K562 (cell line): Measurements from ENCODE around the gene GFAP. TPM values are rescaled to one million over a fixed set of nuclear protein-coding genes. Genes with fewer than 3 reads are reported as not detected.

Experiments used
- ATAC-seq: fragments of 200-7000 bp; cut with Tn5 transposase; 3 replicates; pipeline ENCODE4 v1.9.1; 2020; ENCODE audit warnings: moderate library complexity
- BruUV-seq: library from RNA; stranded (reverse); fragments of 400-500 nt; replicated peaks from 2 replicates; lab custom pipeline; 2021; lab: Mats Ljungman, UMichigan
- CTCF ChIA-PET: fragments of 300-600 bp; formaldehyde crosslinking; extraction: SDS; loops from one replicate; lab custom pipeline; 2021; ENCODE audit warnings: low intra/inter-chr PET ratio; lab: Yijun Ruan, JAX
- POLR2A ChIA-PET: fragments of 300-600, 350-650 bp; sonication (Branson Sonifier 250); formaldehyde crosslinking; extraction: SDS; loops from one replicate; lab custom pipeline; 2021; ENCODE audit warnings: antibody characterized with exemption, inconsistent platforms; lab: Yijun Ruan, JAX
- DNase-seq, 4 experiments: peaks; one replicate each; pipeline versions ENCODE4 v3.0.0 to v3.0.0-alpha.2; 2011 to 2018; ENCODE audit warnings: low spot score in 3 of 4, mixed read lengths in 3 of 4; ENCODE audit errors: extremely low read depth in 1 of 4
- FAIRE-seq: peaks from 2 replicates; lab custom pipeline; 2011; peaks lifted over from hg19 to GRCh38; lab: Jason Lieb, UNC
- H2AFZ ChIP-seq: 2 replicates; pipeline ENCODE4 v1.6.0; 2011; ENCODE audit warnings: low read depth, low read length, control low read depth, inconsistent platforms
- H3K27ac ChIP-seq: fragments of 200-600 bp; 3 replicates; pipeline ENCODE4 v1.8.0; 2011; ENCODE audit warnings: low read depth, mild to moderate bottlenecking, control low read depth, inconsistent platforms, low read length, moderate library complexity, mixed read lengths; ENCODE audit errors: extremely low read depth
- H3K27me3 ChIP-seq, 2 experiments: fragments of 300-600 bp in 1 of 2; 2 replicates in 1 of 2; 3 replicates in 1 of 2; pipeline versions ENCODE4 v1.6.0 to v1.8.0; 2011; ENCODE audit warnings: inconsistent platforms in 2 of 2, low read length in 2 of 2, mild to moderate bottlenecking in 1 of 2, mixed read lengths in 1 of 2, moderate library complexity in 1 of 2; ENCODE audit not compliant: control insufficient read depth in 2 of 2, insufficient read depth in 2 of 2
- H3K36me3 ChIP-seq: fragments of 300-600 bp; 3 replicates; pipeline ENCODE4 v1.8.0; 2011; ENCODE audit warnings: mild to moderate bottlenecking, low read length, inconsistent platforms; ENCODE audit not compliant: control insufficient read depth, insufficient read depth
- H3K4me1 ChIP-seq, 2 experiments: fragments of 200-600 bp in 1 of 2; replicated peaks in 1 of 2; 2 replicates in 1 of 2; 3 replicates in 1 of 2; pipeline versions ENCODE4 v1.5.1 to v1.8.0; 2011; ENCODE audit warnings: inconsistent platforms in 2 of 2, low read length in 2 of 2, mild to moderate bottlenecking in 1 of 2, mixed read lengths in 1 of 2, moderate library complexity in 1 of 2; ENCODE audit not compliant: control insufficient read depth in 2 of 2, insufficient read depth in 2 of 2
- H3K4me2 ChIP-seq: 2 replicates; pipeline ENCODE4 v1.6.1; 2011; ENCODE audit warnings: low read length, control low read depth, inconsistent platforms, mixed read lengths; ENCODE audit not compliant: insufficient read depth
- H3K4me3 ChIP-seq: fragments of 200-600 bp; sonication (generic), shearing (Covaris generic); 2 replicates; pipeline ENCODE4 v1.5.1; 2016; ENCODE audit warnings: control low read depth, inconsistent platforms
- H3K79me2 ChIP-seq: fragments of 200-600 bp; 3 replicates; pipeline ENCODE4 v1.8.0; 2011; ENCODE audit warnings: low read length, inconsistent platforms; ENCODE audit not compliant: control insufficient read depth, insufficient read depth
- H3K9ac ChIP-seq, 2 experiments: 2 replicates each; pipeline versions ENCODE4 v1.6.0 to v1.6.1; 2011; ENCODE audit warnings: low read depth in 2 of 2, low read length in 2 of 2, control low read depth in 1 of 2, inconsistent platforms in 1 of 2, mild to moderate bottlenecking in 1 of 2, mixed read lengths in 1 of 2; ENCODE audit not compliant: insufficient read depth in 1 of 2
- H3K9me1 ChIP-seq: one replicate; pipeline ENCODE4 v1.6.0; 2011; ENCODE audit warnings: inconsistent platforms, mild to moderate bottlenecking, low read length, moderate library complexity; ENCODE audit not compliant: control insufficient read depth, insufficient read depth
- H3K9me3 ChIP-seq: replicated peaks from 2 replicates; pipeline ENCODE4 v1.5.1; 2011; ENCODE audit warnings: low read depth, low read length, inconsistent platforms; ENCODE audit not compliant: control insufficient read depth, insufficient read depth
- H4K20me1 ChIP-seq: replicated peaks from 2 replicates; pipeline ENCODE4 v1.6.1; 2011; ENCODE audit warnings: low read length, inconsistent platforms, mixed read lengths; ENCODE audit not compliant: control insufficient read depth, insufficient read depth
- ARID1B ChIP-seq: fragments of 450-650 bp; IDR thresholded peaks from 2 replicates; pipeline ENCODE4 v1.6.1; 2016; ENCODE audit warnings: antibody characterized with exemption, mild to moderate bottlenecking, inconsistent platforms
- ESRRA ChIP-seq: fragments of 450-650 bp; IDR thresholded peaks from 2 replicates; pipeline ENCODE4 v1.6.1; 2014; ENCODE audit warnings: low read depth, mild to moderate bottlenecking, moderate library complexity, borderline replicate concordance
- FOXJ3 ChIP-seq: sonication (generic); formaldehyde crosslinking; IDR thresholded peaks from 2 replicates; pipeline ENCODE4 v1.4.0; 2020; ENCODE audit warnings: mild to moderate bottlenecking, missing genetic modification reagents
- HMG20B ChIP-seq: fragments of 250-450 bp; sonication (Bioruptor Pico); IDR thresholded peaks from 2 replicates; pipeline ENCODE4 v1.5.0; 2021; ENCODE audit warnings: mild to moderate bottlenecking
- MAZ ChIP-seq, 2 experiments: fragments of 450-650 bp in 1 of 2; sonication (generic) in 1 of 2; formaldehyde crosslinking; IDR thresholded peaks in 1 of 2; conservative IDR thresholded peaks in 1 of 2; 2 replicates each; pipeline versions ENCODE4 v1.4.0 to v1.5.0; 2020; ENCODE audit warnings: mild to moderate bottlenecking in 1 of 2, missing genetic modification reagents in 1 of 2
- NCOR1 ChIP-seq: fragments of 450-650 bp; IDR thresholded peaks from 2 replicates; pipeline ENCODE4 v1.6.1; 2016; ENCODE audit warnings: mild to moderate bottlenecking, moderate library complexity
- NFIC ChIP-seq: fragments of 450-650 bp; IDR thresholded peaks from 2 replicates; pipeline ENCODE4 v1.6.1; 2017; ENCODE audit warnings: mild to moderate bottlenecking, inconsistent platforms
- PKNOX1 ChIP-seq: fragments of 450-650 bp; IDR thresholded peaks from 2 replicates; pipeline ENCODE4 v1.6.1; 2016
- SMC3 ChIP-seq: conservative IDR thresholded peaks from 2 replicates; pipeline ENCODE4 v1.6.1; 2011; ENCODE audit warnings: low read depth, low read length, improper control_type of control experiment; ENCODE audit not compliant: insufficient read depth
- THRA ChIP-seq: fragments of 450-650 bp; IDR thresholded peaks from 2 replicates; pipeline ENCODE4 v1.6.1; 2017; ENCODE audit warnings: mild to moderate bottlenecking, moderate library complexity
- TOE1 ChIP-seq, 2 experiments: fragments of 450-650 bp in 1 of 2; sonication (generic) in 1 of 2; formaldehyde crosslinking in 1 of 2; IDR thresholded peaks; 2 replicates each; pipeline versions ENCODE4 v1.7.1 to v1.8.0; 2016 to 2022; ENCODE audit warnings: borderline replicate concordance in 2 of 2, mild to moderate bottlenecking in 2 of 2, antibody characterized with exemption in 1 of 2, inconsistent platforms in 1 of 2, low read depth in 1 of 2, missing genetic modification reagents in 1 of 2, moderate library complexity in 1 of 2
- TRIM25 ChIP-seq: fragments of 450-650 bp; IDR thresholded peaks from 2 replicates; pipeline ENCODE4 v1.7.0; 2016; ENCODE audit warnings: borderline replicate concordance
- ZFP1 ChIP-seq: fragments of 450-650 bp; formaldehyde crosslinking; IDR thresholded peaks from 2 replicates; pipeline ENCODE4 v1.4.0; 2020; ENCODE audit warnings: mild to moderate bottlenecking, mixed read lengths
- ZNF12 ChIP-seq: sonication (generic); formaldehyde crosslinking; IDR thresholded peaks from 2 replicates; pipeline ENCODE4 v1.4.0; 2020; ENCODE audit warnings: mild to moderate bottlenecking, missing genetic modification reagents
- ZNF57 ChIP-seq: fragments of 450-650 bp; formaldehyde crosslinking; IDR thresholded peaks from 2 replicates; pipeline ENCODE4 v1.4.0; 2020; ENCODE audit warnings: mild to moderate bottlenecking, moderate library complexity
- WGBS: fragments of 100-300 bp; shearing (Covaris generic); methylation state at CpG from one replicate; pipeline ENCODE4 v1.1.6; 2016; ENCODE audit warnings: low coverage, mixed read lengths; ENCODE audit not compliant: insufficient coverage; ENCODE audit errors: missing lambda C conversion rate; 5-methylcytosine and 5-hydroxymethylcytosine counted together
- in situ Hi-C: fragments of 300-500 bp; cut with MboI; formaldehyde crosslinking; loops from 4 replicates; pipeline ENCODE4 v1.15.0; 2018; ENCODE audit warnings: inconsistent platforms, mixed read lengths
- intact Hi-C: fragments of 100-400 bp; cut with micrococcal nuclease; formaldehyde crosslinking; loops from 2 replicates; pipeline ENCODE4 v1.14.2; 2022
- polyA plus RNA-seq, 8 experiments: library from polyadenylated mRNA; depleted of rRNA in 4 of 8; stranded (reverse) in 5 of 8; unstranded in 3 of 8; fragments of >200 nt; fragmentation: Nextera tagmentation in 2 of 8; fragmentation: Illumina TruSeq in 1 of 8; extraction: Ambion mirVana in 2 of 8; extraction: Trizol in 1 of 8; gene quantifications; 2 replicates each; pipeline versions ENCODE4 v1.2.1 to v1.2.3, GENCODE V29; 2011 to 2014; ENCODE audit warnings: inconsistent platforms in 1 of 8, missing spikeins in 1 of 8
- total RNA-seq, 7 experiments: library from RNA; depleted of rRNA in 6 of 7; stranded (reverse); fragments of >200 nt in 6 of 7; fragmentation: Illumina TruSeq in 2 of 7; extraction: Trizol in 2 of 7; gene quantifications; 2 replicates each; pipeline versions ENCODE4 v1.2.1 to v1.2.3, GENCODE V29; 2011 to 2021; ENCODE audit warnings: low replicate concordance in 1 of 7

Gene GFAP
- total and polyA plus RNA-seq, 9 of the 15 experiments (the other 6 are each of a cell fraction or from before 2014, with no cell fraction given) = 0.07 to 1.4 (median 0.60) TPM; not detected in 1

GRCh38 chr17:44919885-44920564 is 4.7 kb upstream of the GFAP start:
- intact Hi-C loops = loop anchor here (1.0 to 2.0 kb wide), 3 partner anchors 99 to 213 kb away; partner anchors contain the start of gene PLCD3
- in situ Hi-C loops = loop anchor here (5.0 kb wide), 2 partner anchors 97 to 187 kb away; no protein-coding TSS in a partner anchor
- H3K9ac ChIP-seq = no peak overlapping the region
- TF ChIP-seq MAZ (CRISPR knock-in tag; conservative IDR thresholded peaks at IDR 0.05 in 1 of 2, IDR thresholded peaks at IDR 0.05 in 1 of 2) (peak in 1 of 2 experiments; percentile 67; a peak in 2 of 4 replicates), FOXJ3 (no peak), THRA (no peak), NFIC (no peak), PKNOX1 (no peak), HMG20B (no peak), ESRRA (0 out of 2 replicates have a peak, but pooled peaks have one; percentile 12), TRIM25 (no peak), ZNF57 (CRISPR knock-in tag) (no peak), ZNF12 (CRISPR knock-in tag) (no peak), TOE1 (IDR thresholded peaks at IDR 0.05; ENCODE audit: borderline replicate concordance) (no peak), TOE1 (CRISPR knock-in tag; IDR thresholded peaks at IDR 0.05; ENCODE audit: borderline replicate concordance, low read depth) (0 out of 2 replicates have a peak, but pooled peaks have one; percentile 35), ZFP1 (CRISPR knock-in tag) (no peak), SMC3 (peak; percentile 92), ARID1B (no peak), NCOR1 (no peak)

More at GRCh38 chr17:44919885-44920564, 4.7 kb upstream of the GFAP start:
- peak; percentile 78 to 86 (median 81) for DNase-seq
- Histone ChIP-seq H3K9me3 (no peaks in the 10 kb centered on the region), H3K79me2 (no peaks in the 10 kb centered on the region), H3K36me3 (no peaks in the 10 kb centered on the region), H3K27me3 (peaks cover 2 to 13% of the 10 kb centered on the region in 2 experiments; a peak in 2 of 5 replicates), H3K27ac (no peak overlapping the region), H3K4me1 (peaks cover 2 to 12% of the 10 kb centered on the region in 2 experiments; a peak in 4 of 5 replicates), H3K9me1 (no peaks in the 10 kb centered on the region), H4K20me1 (0 out of 2 replicates have a peak, but pooled peaks cover 10% of the 10 kb centered on the region), H3K4me3 (no peak overlapping the region), H3K4me2 (no peak overlapping the region), H2AFZ (peak overlapping the region; percentile 52; the same call in 1 of the 2 replicates)
- peak; percentile 98 for FAIRE-seq
- ATAC-seq = peak; percentile 96
- POLR2A ChIA-PET = interaction anchor here (0.7 to 1.6 kb wide), 8 partner anchors 7 to 978 kb away, joined by 3 to 6 read pairs (median 4); partner anchors contain the start of gene PPY
- CTCF ChIA-PET = interaction anchor here (0.8 to 2.8 kb wide), 5 partner anchors 101 to 213 kb away, joined by 3 to 34 read pairs (median 4); partner anchors contain the start of gene PLCD3
- WGBS = 4% methylated on average over 9 of the region's 9 CpGs
- BruUV-seq = no TSS peak
